H4 (cell line): ENCODE results near the gene COL4A2. TPM values are rescaled to one million over a fixed set of nuclear protein-coding genes. Genes with fewer than 3 reads are reported as not detected.
"Not testable (repeated sequence)": the region's sequence is repeated elsewhere in the genome, so short reads cannot be mapped to it uniquely, and the experiment has no call there.

Experiments
- DNase-seq: peaks from one replicate; pipeline ENCODE4 v3.0.0-alpha.2; 2015; ENCODE audit warnings: low spot score
- total RNA-seq: library from RNA; depleted of rRNA; stranded (reverse); fragments of >200 nt; shearing (Covaris generic); gene quantifications from 2 replicates; pipeline ENCODE4 v1.2.3, GENCODE V29; 2014

COL4A2 gene
- total RNA-seq, 1 experiment from 2014 or later: 20.4 TPM

DNA sequence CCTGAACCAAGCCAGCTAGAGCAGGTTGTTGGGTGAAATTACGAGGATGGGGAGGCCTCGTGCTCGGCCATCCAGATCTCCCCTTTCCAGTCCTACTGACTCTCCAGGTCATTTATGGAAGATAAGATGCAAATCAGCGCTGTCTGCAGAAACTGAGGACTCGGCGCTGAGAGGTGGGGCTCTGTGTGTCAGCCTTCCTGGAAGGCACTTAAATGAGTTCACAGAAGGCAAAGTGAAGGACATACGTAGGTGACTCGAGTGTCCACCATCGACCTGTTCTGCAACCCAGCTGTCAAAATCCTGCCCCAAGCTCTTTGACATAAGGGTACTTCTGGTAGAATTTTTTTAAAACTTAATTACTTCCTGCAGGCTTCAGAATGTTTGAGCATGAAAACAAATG lies 168.0 kb downstream of the COL4A2 start:
- no peak for DNase-seq

DNA sequence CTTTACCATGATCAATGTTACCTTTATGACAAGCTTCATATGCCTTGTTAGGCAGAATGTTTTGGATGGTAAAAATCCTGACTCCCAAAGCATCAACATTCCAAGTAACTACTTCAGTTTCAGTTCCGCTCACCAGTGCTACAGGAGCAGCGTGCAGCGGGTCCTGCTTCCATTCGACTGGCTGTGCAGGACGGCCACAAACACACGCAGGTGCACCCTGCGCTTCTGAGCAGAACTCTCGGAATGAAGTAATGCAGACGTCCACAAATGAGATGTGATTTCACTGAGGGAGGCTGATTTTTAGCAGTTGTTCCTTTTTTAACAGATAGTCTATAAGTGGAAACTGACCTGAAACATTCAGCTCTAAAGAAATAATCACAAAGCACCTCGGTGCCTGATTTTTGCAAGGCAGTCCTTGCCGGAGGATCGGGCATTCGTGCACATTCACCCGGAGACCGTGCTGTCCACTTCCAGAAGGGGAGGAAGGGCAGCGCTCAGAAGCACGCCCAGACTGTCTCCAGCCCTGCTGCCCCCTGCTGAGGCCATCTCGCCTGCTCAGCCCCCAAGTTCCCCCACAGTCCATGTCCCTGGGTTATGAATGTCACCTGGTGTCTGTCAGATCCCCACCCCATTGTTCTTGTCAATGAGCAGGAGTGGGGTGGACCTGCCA lies 168.6 kb downstream of the COL4A2 start:
- no peak for DNase-seq

DNA sequence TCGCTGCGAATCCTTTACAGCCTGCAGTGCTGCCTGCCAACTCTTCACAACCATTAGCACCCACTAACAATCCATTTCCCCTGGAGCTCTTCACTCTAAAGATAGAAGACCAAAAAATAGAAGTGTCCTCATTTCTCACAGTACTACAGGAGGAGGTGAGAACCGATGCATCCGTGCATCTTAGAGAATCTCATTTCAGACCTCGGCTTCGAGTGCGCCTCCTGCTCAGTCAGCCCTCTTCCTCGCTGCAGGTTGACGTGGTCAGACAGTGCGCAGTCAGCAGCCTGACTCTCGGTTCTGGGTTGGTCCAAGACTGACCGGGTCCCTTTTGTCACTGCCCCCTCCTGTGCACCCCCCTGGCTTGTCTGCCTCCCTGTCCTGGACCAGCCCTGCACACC lies 169.1 kb downstream of the COL4A2 start:
- DNase-seq: no peak

DNA sequence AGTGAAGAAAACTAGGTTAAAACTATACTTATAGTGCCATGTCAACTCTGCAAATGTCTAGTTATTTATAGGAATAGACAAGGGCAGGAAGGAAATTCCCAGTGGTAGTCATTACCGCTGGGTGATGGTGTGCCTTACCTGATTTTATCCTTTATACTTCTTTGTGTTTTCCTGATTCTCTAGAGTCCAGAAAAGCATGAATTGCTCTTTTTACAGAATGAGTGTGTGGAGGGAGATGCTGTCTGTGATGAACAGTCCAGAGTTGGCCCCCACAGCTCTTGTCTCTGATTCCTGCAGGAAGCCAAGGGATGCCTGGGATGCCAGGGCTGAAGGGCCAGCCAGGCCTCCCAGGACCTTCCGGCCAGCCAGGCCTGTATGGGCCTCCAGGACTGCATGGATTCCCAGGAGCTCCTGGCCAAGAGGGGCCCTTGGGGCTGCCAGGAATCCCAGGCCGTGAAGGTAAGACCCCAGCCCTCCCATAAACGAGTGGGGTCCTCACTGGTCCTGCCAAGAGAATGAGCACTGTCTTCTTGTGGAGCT lies 170.7 kb downstream of the COL4A2 start:
- no peak for DNase-seq

DNA sequence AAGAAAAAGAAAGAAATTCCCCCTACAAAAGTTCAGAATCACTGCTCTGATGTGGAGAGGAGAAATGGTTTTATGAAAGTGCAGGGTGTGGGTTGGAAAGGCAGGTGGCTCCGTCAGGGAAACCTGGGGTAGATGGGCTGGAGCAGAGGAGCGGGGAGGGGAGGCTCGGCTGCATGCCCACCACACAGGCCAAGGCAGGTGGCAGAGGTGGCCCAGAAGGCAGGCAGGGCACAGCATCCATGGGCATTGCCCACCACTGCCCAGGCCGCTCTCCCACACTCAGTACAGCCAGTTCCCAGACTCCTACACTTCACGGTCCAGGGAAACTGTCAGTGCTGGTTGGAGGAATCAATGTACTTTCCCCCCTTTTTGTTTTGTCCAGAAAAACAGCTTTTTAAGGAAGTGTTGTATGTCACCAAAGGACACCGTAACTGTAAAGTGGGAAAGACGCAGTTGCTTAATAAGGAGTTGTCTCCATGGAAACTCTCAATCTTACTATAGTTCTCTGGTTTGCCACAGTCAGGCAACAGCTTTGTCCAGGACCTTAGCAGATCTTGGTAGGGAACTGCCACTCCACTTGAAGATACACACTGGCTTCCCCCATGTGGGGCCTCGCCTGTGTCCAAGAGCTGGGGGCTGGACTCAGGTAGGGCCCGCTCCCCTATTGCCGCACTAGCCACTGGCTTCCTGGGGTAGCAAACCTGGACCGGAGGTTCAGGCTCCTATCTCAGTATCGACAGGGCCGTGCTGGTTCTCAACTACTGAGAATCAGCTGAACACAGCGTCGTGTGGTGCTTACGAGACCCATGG lies 171.5 kb downstream of the COL4A2 start:
- no peak for DNase-seq

DNA sequence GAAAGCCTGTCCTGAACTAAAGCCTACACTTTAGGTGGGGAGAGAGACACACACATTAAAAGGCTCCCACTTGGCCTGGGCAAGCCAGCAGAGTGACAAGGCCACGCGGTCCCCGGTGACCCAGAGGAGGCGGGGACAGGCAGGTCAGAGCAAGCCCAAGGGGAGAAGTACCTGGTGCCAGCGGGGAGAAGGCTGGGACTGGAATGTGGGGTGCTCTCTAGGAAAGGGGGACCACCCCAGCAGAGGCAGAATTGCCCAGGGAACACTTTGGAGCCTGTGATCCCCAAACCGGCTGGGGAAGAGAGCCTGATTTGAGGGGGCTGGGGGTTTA lies 172.1 kb downstream of the COL4A2 start:
- no peak for DNase-seq

DNA sequence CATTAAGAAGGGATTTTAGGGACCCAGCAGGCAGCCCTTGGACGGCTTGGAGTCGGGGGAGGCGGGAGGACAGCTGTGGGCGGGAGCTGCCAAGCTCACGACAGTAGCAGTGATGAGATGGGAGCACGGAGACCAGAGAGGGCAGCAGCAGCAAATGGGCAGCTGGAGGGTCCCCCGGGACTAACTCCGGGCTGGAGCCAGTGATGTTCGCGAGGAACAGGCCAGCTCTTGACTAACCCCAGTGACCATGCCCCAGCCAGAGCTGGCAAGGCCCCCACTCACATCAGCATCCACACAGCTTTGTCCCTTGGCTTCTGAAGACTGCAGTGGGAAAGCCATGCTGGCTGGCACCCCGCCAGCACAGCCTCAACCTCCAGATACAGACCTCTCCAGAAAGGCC lies 172.6 kb downstream of the COL4A2 start:
- DNase-seq: no peak

DNA sequence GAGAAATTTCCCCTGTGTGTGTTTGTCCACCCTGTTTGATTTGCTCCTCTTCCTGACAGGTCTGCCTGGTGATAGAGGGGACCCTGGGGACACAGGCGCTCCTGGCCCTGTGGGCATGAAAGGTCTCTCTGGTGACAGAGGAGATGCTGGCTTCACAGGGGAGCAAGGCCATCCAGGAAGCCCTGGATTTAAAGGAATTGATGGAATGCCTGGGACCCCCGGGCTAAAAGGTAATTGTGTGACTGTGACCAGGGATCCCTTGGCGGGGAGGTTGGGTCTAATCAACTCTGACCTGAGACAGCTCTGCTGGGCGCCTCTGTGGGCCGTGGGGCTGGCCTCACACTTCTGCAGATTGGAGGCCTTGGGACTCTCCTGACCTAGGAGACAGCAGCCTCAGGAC lies 173.1 kb downstream of the COL4A2 start:
- DNase-seq: no peak

DNA sequence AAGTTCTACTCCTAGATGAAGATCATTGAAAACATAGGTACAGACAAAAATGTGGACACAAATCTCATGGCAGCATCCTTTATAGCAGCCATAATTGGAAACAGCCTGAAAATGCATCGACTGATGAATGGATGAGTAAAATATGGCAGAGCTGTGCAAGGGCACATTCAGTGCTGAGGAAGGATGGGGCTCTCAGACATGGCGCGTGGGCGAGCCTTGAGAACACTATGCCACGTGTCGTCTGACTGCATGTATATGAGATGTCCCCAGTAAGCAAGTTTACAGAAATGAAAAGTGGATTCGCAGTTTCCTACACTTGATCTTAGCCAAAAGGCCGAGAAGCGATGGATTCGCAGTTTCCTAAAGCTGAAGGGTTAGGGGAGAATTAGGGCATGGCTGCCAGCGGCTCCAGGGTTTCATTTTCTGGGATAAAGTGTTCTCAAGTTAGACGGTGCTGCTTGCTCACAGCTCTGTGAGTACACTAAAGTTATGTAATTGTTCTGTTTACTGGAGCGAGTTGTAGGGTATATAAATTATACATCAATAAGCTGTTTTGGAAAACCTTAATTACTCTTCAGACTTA lies 176.4 kb downstream of the COL4A2 start:
- no peak for DNase-seq

DNA sequence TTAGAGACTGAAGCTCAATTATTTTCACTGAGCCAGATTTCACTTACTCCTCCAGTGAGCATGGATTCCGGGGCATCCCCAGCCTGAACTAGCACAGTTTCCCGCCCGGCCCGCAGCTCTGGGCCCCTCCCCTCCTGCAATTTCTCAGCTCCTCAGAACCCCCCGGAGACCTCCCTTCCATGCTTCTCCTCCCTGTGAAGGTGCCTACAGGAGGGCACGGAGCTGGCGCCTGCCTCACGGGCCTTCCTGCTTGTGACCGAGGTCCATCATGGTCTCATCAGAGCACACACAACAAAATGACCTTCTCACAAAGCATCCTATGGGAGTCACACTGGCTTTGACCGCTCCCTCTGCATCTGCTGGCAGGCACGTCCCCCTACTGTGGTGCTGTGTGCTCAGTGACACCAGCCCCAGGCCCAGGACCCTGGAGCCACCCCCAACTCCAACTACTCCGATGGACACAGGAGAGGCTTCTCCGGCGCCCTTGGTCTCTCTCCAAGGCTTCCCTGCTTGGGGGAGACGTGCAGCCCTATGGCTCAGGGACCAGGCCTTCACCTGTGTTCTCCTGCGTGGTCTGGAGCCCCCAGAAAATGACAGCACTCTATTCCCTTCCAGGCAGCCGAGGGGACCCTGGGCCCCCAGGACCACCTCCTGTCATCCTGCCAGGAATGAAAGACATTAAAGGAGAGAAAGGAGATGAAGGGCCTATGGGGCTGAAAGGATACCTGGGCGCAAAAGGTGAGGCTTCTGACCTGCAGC lies 177.4 kb downstream of the COL4A2 start:
- DNase-seq: no peak

DNA sequence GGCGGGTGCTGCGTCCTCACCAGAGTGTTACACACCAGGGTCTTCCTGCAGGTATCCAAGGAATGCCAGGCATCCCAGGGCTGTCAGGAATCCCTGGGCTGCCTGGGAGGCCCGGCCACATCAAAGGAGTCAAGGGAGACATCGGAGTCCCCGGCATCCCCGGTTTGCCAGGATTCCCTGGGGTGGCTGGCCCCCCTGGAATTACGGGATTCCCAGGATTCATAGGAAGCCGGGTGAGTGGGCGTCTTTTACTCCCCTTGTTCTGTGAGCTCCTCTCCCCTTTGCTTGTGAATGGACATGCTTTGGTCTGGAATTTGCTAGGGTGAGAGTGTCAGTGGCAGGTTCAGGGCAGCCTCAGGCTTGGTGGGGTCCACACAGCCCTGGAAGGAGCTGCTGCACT lies 178.5 kb downstream of the COL4A2 start:
- no peak for DNase-seq

DNA sequence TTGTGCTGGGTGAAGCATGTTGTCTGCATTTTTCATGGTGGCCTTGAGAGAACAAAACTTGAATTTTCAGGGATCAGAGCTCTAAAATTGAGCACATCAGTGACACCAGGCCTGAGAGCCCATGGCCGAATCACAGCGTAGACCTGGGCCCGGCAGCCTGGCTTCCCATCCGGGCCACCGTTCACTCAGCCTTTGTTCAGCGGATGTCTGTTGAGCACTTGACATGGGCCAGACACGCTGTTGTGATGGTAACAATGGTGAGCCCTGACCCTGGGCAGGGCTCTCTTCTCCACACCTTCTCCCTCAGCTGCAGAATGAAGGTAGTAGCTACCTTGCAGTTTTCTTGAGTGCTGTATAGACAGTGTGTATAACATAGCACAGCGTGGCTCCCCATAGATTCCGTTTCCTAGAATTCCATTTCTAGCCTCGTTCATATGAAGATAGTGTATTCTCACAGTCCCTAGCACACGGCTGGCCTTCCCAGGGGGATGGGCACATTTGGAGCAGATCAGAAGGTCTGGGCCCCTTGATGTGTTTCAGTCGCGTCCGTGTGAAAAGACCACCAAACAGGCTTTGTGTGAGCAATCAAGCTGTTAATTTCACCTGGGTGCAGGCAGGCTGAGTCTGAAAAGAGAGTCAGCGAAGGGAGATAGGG lies 179.1 kb downstream of the COL4A2 start:
- DNase-seq: no peak

DNA sequence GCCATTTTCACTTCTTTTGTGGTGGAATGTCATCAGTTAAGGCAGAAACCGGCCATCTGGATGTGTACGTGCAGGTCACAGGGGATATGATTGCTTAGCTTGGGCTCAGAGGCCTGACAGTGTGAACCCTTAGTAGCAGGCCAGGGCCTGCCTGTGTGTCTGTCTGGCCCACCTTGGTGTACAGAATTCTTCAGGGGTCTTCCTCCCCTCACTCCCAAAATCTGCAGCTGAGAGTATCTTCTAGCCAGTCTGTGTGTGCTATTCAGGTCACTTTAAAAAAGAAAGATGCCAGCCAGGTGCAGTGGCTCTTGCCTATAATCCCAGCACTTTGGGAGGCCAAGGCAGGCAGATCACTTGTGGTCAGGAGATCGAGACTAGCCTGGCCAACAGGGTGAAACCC lies 179.8 kb downstream of the COL4A2 start:
- DNase-seq: not testable (repeated sequence)

DNA sequence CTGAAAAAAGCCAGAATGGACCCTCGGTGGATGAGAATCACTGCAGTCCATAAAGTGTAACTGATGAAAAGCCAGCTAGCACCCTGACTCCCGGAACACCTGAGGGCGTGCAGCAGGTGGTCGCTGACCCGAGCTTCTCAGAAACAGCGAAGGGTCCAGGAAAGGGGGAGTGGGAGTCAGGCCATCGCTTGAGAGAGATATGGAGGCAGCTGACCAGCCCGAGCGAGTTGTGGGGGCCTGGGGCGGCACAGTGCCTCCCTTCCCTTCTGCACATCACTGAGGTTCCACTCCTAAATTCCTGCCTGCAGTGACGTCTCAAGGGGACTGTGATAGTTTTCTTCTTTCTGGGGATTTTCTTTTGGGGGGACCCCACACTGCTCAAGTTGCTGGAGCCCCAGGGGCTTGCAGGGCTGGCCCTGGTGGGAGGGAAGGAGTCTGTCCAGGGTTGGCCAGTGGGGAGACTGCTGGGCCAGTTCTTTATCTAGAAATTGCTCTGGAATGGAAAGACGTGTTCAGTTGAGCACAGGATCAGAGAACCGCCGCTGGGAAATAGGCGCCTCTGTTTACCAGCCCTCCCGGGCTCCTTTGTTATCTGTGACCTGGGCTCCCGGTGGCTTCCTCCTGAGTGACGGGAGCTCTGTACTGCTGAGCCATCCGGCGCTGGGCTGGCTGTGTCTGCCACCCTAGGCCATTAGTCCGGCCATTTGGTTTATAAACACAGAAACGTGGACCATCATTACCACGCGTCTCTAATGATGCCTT lies 183.1 kb downstream of the COL4A2 start:
- no peak for DNase-seq

DNA sequence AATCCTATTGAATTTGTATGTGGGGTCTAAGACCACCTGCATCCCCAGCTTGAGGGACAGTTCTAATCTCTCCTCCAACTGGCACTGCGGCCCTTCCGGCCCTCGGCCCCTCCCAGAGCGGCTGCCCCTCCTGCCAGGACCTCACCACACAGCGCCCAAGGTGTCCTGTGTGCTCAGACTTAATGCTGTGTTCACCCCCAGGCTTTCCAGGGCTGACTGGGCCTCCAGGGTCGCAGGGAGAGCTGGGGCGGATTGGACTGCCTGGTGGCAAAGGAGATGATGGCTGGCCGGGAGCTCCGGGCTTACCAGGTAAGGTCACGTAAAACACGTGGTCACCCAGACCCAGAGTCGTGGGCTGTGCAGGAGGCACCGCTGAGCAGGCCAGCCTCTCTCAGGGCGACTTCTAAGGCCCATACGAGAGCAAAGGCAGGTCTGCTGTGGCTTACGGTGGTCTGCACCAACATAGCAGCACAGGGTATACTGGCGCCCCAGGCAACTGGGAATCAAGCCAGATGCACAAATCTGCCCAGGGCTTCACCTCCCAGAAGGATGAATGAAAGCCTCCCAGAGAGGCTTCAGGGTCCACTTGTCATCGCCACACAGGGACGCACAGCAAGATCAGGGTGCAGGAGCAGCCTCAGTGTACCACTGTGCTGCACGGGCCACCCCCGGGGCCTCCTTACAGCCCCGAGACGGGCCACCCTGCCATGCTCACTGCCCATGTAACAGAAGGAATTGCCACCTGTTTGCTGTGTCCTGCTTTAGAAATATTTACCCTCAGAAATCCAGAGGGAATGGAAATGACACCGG lies 185.0 kb downstream of the COL4A2 start:
- no peak for DNase-seq

DNA sequence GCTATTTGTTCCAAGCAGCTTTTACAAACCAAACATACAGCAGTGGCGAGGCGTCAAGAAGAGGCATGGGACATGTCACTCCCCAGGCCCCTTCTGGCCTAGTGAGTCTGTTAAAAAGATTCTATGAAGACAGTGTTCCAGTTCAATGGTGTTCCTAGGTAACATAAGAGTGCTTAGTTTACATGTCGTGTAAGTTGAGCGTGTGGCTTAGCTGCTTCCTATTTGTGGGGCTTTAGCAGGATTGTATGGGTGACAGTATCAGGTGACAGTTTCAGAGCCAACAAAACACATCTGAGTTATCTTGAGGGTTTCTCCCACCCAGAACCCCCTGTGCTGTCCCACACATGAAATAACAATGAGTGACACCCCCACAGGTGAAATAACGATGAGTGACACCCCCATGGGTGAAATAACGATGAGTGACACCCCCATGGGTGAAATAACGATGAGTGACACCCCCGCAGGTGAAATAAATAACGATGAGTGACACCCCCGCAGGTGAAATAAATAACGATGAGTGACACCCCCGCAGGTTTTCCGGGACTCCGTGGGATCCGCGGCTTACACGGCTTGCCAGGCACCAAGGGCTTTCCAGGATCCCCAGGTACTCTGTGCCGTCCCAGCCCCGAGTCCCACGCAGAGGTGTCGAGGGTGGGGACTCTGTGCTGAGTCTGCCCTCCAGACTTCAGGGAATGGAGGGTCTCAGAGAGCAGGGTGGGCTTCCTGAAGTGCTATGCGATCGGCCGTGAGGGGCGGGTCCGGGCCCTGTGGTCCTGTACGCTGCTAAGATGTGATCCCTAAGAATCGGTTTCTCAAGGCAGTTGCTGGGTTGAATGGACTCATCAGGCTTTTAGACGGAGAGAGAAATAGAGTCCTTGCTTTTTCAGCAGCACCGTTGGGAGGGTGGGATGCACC lies 185.9 kb downstream of the COL4A2 start:
- DNase-seq: no peak

DNA sequence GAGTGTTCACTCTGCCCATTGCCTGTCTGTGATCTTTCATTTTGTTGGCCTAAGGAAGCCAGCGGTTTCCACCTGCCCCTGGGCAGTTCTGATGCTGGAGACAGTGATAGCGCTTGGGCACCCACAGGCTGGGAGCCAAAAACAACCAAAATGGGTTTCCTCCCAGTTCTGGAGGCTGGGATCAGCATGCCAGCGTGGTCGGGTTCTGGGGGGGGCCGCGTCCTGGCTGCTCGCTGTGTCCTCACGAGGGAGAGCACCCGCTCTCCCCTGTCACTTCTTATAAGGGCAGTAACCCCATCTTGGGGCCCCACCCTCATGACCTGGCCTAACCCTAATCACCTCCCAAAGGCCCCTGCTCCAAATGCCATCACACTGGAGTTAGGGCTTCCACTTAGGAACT lies 186.5 kb downstream of the COL4A2 start:
- DNase-seq: no peak

DNA sequence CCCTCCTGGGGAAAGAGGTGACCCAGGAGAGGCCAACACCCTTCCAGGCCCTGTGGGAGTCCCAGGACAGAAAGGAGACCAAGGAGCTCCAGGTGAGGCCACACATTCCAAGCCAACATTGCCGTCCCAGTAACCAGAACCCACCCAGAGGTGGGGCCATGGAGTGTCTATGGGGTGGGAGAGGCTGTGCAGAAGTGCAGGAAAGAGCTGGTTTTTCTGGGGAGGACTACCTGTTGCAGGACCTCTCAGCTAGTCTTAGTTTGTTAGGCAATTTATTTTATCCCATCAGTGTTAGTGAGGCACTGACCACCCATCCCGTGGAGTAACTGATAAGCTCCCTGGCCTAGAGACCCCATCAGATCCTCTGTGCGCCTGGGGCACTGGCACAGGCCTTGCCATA lies 188.3 kb downstream of the COL4A2 start:
- DNase-seq: no peak

DNA sequence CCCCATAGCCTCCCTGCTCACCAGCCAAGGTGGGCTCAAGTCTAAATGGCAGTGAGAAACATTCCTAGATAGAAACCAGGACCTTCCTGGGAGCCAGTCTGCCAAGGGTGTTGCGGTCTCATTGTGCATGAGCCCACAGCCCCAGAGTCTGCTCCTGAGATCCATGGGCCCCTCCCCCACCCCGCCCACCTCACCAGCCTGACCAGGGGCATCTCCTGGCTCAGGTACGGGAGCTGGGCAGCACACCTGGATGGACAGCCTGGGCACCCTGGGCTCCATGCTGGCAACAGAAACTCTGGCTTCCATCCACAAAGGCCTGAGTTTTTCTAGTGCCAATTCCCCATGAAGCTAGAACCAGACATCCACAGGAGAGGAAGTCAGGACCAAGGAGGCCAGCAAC lies 188.8 kb downstream of the COL4A2 start:
- DNase-seq: no peak
